ENCODE results near the gene HCN4.

GRCh38 chr15:73367624-73368300, 996 bp downstream of the HCN4 start:
- TF ChIP-seq CTCF (conservative IDR thresholded peaks at IDR 0.05; ENCODE audit: low read depth in 2 of 2) (no peak), EZH2 (IDR thresholded peaks at IDR 0.05; ENCODE audit: low read depth, unreplicated experiment) (no peak), POLR2AphosphoS5 (IDR thresholded peaks at IDR 0.05; ENCODE audit: low read depth) (no peak), EZH2phosphoT487 (IDR thresholded peaks at IDR 0.05; ENCODE audit: unreplicated experiment) (no peak), ZNF331 (CRISPR knock-in tag; IDR thresholded peaks at IDR 0.05; ENCODE audit: low read depth) (no peak), REST (IDR thresholded peaks at IDR 0.05; ENCODE audit: unreplicated experiment) (no peak), NANOG (IDR thresholded peaks at IDR 0.05; ENCODE audit: borderline replicate concordance) (no peak), STAT1 (IDR thresholded peaks at IDR 0.05; ENCODE audit: unreplicated experiment) (no peak), CREB1 (CRISPR knock-in tag; IDR thresholded peaks at IDR 0.05; ENCODE audit: low read depth) (no peak), ZNF114 (CRISPR knock-in tag; IDR thresholded peaks at IDR 0.05) (no peak), JUNB (IDR thresholded peaks at IDR 0.05; ENCODE audit: unreplicated experiment) (no peak), ETS1 (IDR thresholded peaks at IDR 0.05) (no peak)

All from GM23338 (cell line).